ENCODE measurements around the gene MAP3K15.

- TF ChIP-seq CTCF (IDR thresholded peaks at IDR 0.05) (no peak), USF1 (IDR thresholded peaks at IDR 0.05; ENCODE audit: borderline replicate concordance, low read depth) (no peak), SMC3 (IDR thresholded peaks at IDR 0.05; ENCODE audit: low read depth, low read length) (no peak), EP300 (IDR thresholded peaks at IDR 0.05; ENCODE audit: borderline replicate concordance in 1 of 2, low read depth in 1 of 2, low read length in 1 of 2) (no peak), FOXM1 (IDR thresholded peaks at IDR 0.05; ENCODE audit: low read depth) (no peak), PBX3 (IDR thresholded peaks at IDR 0.05) (no peak)
Observed at GRCh38 chrX:19552793-19553192, 37.5 kb upstream of the MAP3K15 start.
